PFSK-1 (cell line): ENCODE data around the gene UGT1A7.

Source experiments
- REST ChIP-seq, 2 experiments: IDR thresholded peaks; 2 replicates each; pipeline versions ENCODE4 v1.6.1 to v1.8.0; 2011 to 2012; ENCODE audit warnings: low read depth in 2 of 2, low read length in 2 of 2, control low read depth in 1 of 2, inconsistent platforms in 1 of 2, mild to moderate bottlenecking in 1 of 2, moderate library complexity in 1 of 2; ENCODE audit not compliant: insufficient read depth in 1 of 2
- SIN3A ChIP-seq: IDR thresholded peaks from 2 replicates; pipeline ENCODE4 v1.6.1; 2012; ENCODE audit warnings: mild to moderate bottlenecking, low read length, moderate library complexity, borderline replicate concordance; ENCODE audit not compliant: insufficient read depth

- TF ChIP-seq REST (IDR thresholded peaks at IDR 0.05; ENCODE audit: insufficient read depth in 1 of 2, low read depth in 2 of 2, low read length in 2 of 2) (no peak), SIN3A (no peak)
Observed at GRCh38 chr2:233775414-233775813, 93.7 kb downstream of the UGT1A7 start.
